Measurements from ENCODE around the gene TIAM2.

Gene TIAM2

DNA sequence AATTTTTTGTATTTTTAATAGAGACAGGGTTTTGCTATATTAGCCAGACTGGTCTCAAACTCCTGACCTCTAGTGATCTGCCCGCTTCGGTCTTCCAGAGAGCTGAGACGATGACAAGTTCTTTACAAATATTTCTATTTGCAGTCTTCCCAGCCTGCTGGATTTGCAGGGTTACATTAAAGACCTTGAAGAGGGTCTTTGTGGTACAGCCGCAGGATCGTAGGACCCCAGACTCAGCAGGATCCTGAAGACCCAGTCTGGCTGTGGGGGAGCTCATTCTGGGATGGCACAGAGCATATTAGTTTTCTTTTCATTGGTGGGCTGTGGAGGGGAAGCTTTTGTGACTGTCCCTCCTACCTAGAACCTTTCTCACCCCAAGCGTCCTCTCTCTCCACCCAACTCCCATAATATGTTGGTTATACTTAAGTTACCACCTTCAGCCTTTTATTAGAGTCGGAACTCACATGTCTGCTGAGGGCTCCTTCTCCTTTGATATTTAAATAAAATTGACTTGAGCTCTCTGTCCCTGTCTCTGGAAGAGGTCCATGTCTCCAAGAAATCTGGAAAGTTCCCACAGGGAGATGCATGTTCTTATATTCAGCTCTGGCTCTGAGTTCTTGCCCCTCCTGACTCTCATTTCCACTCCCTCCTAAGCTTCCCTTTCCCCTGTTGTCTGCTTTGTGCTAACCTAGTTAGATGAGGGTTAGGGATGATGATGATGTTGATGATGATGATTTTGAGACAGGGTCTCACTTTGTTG lies 72.0 kb downstream of the TIAM2 start:
- TF ChIP-seq, protein P1, sequence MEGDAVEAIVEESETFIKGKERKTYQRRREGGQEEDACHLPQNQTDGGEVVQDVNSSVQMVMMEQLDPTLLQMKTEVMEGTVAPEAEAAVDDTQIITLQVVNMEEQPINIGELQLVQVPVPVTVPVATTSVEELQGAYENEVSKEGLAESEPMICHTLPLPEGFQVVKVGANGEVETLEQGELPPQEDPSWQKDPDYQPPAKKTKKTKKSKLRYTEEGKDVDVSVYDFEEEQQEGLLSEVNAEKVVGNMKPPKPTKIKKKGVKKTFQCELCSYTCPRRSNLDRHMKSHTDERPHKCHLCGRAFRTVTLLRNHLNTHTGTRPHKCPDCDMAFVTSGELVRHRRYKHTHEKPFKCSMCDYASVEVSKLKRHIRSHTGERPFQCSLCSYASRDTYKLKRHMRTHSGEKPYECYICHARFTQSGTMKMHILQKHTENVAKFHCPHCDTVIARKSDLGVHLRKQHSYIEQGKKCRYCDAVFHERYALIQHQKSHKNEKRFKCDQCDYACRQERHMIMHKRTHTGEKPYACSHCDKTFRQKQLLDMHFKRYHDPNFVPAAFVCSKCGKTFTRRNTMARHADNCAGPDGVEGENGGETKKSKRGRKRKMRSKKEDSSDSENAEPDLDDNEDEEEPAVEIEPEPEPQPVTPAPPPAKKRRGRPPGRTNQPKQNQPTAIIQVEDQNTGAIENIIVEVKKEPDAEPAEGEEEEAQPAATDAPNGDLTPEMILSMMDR (IDR thresholded peaks at IDR 0.05; ENCODE audit: unreplicated experiment in 3 of 3): no peak
- peaks cover 33% of the 10 kb centered on the region for H3K4me1 Mint-ChIP-seq
- peak overlapping the region; percentile 94 to 99 (median 96) for H3K27ac Mint-ChIP-seq
- no peaks in the 10 kb centered on the region for H3K36me3 Mint-ChIP-seq (ENCODE audit: low read depth)
- H3K27me3 Mint-ChIP-seq (ENCODE audit: low read depth): no peaks in the 10 kb centered on the region
- H3K9me3 Mint-ChIP-seq: no peaks in the 10 kb centered on the region
- H3K4me3 Mint-ChIP-seq: peak overlapping the region in 1 of 3 experiments; percentile 38

DNA sequence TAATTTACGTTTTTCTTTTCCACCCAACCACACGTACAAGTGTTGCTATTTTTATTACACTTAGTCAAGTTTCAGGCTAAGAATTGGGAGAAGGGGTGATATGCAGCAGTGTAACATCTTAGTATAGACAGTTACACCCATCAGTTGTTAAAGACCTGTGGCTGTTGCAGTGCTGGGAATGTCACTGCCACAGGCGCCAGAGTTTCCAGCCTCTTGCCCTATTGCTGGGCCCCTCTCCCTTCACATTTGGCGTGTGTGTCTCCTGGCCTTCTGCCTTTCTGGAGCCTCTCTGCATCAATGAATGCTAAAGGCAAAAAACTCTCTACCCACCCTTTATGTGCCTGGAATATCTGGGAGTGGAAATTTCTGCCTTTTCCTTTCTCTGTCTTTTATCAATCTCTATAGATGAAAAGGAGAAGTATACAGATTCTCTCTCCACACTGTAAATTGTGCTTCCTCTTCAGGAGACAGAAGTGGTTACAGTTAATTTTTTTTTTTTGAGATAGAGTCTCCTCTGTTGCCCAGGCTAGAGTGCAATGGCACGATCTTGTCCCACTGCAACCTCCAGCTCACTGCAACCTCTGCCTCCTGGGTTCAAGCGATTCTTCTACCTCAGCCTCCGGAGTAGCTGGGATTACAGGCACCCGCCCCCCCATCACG lies 73.0 kb downstream of the TIAM2 start:
- Mint-ChIP-seq H3K27me3 (ENCODE audit: low read depth) (no peaks in the 10 kb centered on the region), H3K4me1 (peaks cover 29% of the 10 kb centered on the region), H3K36me3 (ENCODE audit: low read depth) (peaks cover 4% of the 10 kb centered on the region), H3K9me3 (no peaks in the 10 kb centered on the region), H3K27ac (peak overlapping the region; percentile 59 to 99 (median 94)), H3K4me3 (peak overlapping the region in 1 of 3 experiments; percentile 36)
- TF ChIP-seq, protein P1 (IDR thresholded peaks at IDR 0.05; ENCODE audit: unreplicated experiment in 3 of 3): no peak

DNA sequence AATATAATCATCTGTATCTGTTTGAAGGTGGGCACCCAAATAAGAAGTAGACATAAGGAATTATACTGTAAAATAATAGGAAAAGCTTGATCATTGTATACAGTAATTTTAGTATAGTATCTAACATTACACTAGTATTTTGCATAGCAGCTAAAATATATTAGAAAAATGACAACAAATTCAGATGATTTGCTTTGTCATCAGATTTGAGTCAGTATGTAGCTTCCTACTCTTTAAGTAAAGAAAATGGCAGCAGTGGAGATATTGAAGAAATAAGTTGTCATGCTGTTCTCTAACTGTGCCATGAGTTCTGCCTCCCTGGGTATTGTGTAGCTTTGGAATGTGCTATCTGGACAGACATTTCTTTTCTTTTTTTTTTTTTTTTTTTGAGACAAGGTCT lies 74.4 kb downstream of the TIAM2 start:
- H3K9me3 Mint-ChIP-seq: no peaks in the 10 kb centered on the region
- H3K27ac Mint-ChIP-seq: no peak overlapping the region
- TF ChIP-seq, protein P1 (IDR thresholded peaks at IDR 0.05; ENCODE audit: unreplicated experiment in 3 of 3): no peak
- no peak overlapping the region for H3K4me3 Mint-ChIP-seq
- H3K36me3 Mint-ChIP-seq (ENCODE audit: low read depth): peaks cover 4% of the 10 kb centered on the region
- peaks cover 27% of the 10 kb centered on the region for H3K4me1 Mint-ChIP-seq
- no peaks in the 10 kb centered on the region for H3K27me3 Mint-ChIP-seq (ENCODE audit: low read depth)

DNA sequence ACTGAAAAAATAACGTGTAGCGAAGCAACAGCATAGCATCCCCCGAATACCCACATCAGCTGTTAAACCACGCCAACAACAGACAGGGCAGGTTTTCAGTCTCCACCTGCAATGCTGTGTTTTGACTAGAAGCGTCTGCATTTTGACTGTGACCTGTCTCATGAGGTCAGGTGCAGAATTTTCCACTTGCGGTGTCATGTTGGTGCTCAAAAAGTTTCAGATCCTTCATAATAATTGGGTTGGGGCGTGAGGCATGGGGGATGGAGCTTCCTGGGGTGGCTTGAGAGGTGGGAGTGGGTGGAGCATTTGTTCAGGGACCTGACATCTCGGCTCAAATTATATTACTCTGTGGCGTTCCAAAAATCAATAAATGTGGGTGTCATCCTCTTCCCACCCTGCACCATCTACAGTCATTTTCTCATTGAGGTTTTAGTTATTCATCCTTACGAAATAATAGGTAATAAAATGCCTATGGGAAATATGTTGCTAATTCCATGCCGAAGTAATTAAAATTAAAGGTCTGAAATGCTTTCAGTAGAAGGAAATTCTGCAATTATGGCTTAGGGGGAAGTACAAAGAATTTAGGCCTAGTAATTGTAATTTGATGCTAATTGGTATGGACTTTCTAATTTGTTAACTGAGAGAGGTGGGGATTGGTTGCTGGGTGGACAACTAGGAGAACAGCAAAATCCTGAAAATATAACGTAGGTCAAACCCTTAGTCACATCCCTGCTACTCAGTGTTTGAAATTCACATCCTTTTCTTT lies 81.0 kb downstream of the TIAM2 start:
- Mint-ChIP-seq H3K9me3 (no peaks in the 10 kb centered on the region), H3K4me3 (no peak overlapping the region), H3K27me3 (ENCODE audit: low read depth) (no peaks in the 10 kb centered on the region), H3K27ac (no peak overlapping the region), H3K4me1 (peaks cover 29% of the 10 kb centered on the region), H3K36me3 (ENCODE audit: low read depth) (peaks cover 4% of the 10 kb centered on the region)
- TF ChIP-seq, protein P1 (IDR thresholded peaks at IDR 0.05; ENCODE audit: unreplicated experiment in 3 of 3): no peak

DNA sequence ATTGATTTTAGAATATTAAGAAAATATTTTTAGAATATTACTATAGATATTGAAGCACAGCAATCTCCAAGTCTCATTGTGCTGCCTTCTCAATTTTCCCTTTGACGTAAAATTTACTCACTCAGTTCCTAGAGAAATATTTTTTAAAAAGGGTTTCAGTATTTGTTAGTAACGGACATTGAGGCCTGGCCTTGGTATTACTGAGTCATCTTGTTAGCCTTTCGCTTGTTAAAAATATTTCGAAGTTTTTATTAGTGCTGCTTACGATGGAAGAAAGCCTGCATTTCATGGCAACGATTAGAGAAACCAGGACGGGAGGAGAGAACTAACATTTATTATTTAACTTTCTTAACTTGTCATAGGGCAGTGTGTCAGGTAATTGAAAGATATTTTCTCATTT lies 82.2 kb downstream of the TIAM2 start:
- Mint-ChIP-seq H3K4me3 (no peak overlapping the region), H3K4me1 (peaks cover 32% of the 10 kb centered on the region), H3K9me3 (no peaks in the 10 kb centered on the region), H3K27ac (peak overlapping the region in 1 of 3 experiments; percentile 8), H3K27me3 (ENCODE audit: low read depth) (no peaks in the 10 kb centered on the region), H3K36me3 (ENCODE audit: low read depth) (peaks cover 4% of the 10 kb centered on the region)
- TF ChIP-seq, protein P1 (IDR thresholded peaks at IDR 0.05; ENCODE audit: unreplicated experiment in 3 of 3): no peak
